Skeletal muscle tissue (tissue), 4 donors: ENCODE measurements around the gene CADM3. TPM values are rescaled to one million over a fixed set of nuclear protein-coding genes. Genes with fewer than 3 reads are reported as not detected.

Source experiments
- H3K27ac ChIP-seq: one replicate; pipeline ENCODE4 v1.7.0; 2013; ENCODE audit warnings: mild to moderate bottlenecking, low read depth, low read length, inconsistent platforms
- H3K27me3 ChIP-seq, 3 donors: one replicate each; pipeline ENCODE4 v1.7.0; 2013; ENCODE audit warnings: low read length in 3 of 3; ENCODE audit not compliant: control insufficient read depth in 3 of 3, insufficient read depth in 3 of 3
- H3K36me3 ChIP-seq, 3 donors: one replicate each; pipeline ENCODE4 v1.7.0; 2013; ENCODE audit warnings: low read length in 3 of 3; ENCODE audit not compliant: control insufficient read depth in 3 of 3, insufficient read depth in 3 of 3
- H3K4me1 ChIP-seq, 3 donors: one replicate each; pipeline ENCODE4 v1.7.0; 2013; ENCODE audit warnings: low read length in 3 of 3, mild to moderate bottlenecking in 3 of 3; ENCODE audit not compliant: control insufficient read depth in 3 of 3, insufficient read depth in 3 of 3
- H3K4me3 ChIP-seq, 3 donors: one replicate each; pipeline ENCODE4 v1.7.0; 2013; ENCODE audit warnings: low read length in 3 of 3
- H3K9ac ChIP-seq, 3 donors: one replicate each; pipeline ENCODE4 v1.7.0; 2013; ENCODE audit warnings: low read length in 3 of 3, mild to moderate bottlenecking in 3 of 3, moderate library complexity in 2 of 3, low read depth in 1 of 3
- H3K9me3 ChIP-seq, 3 donors: one replicate each; pipeline ENCODE4 v1.7.0; 2013; ENCODE audit warnings: low read length in 3 of 3; ENCODE audit not compliant: control insufficient read depth in 3 of 3
- total RNA-seq: library from RNA; depleted of rRNA; stranded (reverse); fragments of >200 nt; gene quantifications from one replicate; pipeline ENCODE4 v1.2.3, GENCODE V29; 2014
- donor health status: Osteomylitis.

CADM3 gene
- total RNA-seq, 1 donor from 2014 or later: 0.52 TPM

DNA sequence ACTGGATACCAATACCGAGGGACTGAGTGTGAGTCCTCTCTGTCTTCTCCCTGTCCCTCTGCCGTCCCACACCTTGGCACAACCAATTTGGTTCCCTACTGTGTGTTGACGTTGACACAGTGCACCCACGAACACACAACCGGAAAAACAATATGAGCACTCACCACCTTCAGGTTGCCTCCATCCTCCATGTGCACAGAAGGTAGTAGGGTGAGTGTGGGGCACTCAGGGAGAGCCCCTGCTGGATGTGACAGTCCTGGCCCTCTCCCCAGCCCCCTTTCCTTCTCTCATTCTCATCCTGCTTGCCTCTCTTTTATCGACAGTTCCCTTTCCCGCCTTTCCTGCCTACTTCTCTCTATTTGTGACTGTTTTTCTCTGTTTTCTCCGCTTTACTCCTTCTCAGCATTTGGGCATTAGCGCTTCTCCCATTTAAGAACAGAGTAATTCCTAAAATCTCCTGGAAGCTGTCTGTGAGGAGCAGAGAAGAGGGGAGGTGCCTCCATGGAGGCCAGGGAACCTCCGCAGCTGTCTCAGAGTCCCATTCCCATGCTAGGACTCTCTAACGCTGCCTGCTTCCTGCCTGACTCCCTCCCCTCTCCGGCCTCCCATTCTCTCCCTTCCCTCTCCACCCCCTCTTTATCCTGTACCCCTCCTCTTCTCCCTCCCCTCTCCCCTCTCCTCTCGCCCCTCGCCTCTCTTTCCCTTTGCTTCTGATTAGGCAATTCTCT is 16.4 kb downstream of the CADM3 start:
- peaks cover 8 to 19% (median 10%) of the 10 kb centered on the region in 3 donors for H3K27me3 ChIP-seq
- no peak overlapping the region for H3K9ac ChIP-seq
- no peak overlapping the region for H3K27ac ChIP-seq
- no peaks in the 10 kb centered on the region for H3K36me3 ChIP-seq
- H3K9me3 ChIP-seq: no peaks in the 10 kb centered on the region
- H3K4me1 ChIP-seq: peaks cover 0 to 4% (median 2%) of the 10 kb centered on the region in 3 donors
- peak overlapping the region in 1 of 3 donors; percentile 23 for H3K4me3 ChIP-seq

DNA sequence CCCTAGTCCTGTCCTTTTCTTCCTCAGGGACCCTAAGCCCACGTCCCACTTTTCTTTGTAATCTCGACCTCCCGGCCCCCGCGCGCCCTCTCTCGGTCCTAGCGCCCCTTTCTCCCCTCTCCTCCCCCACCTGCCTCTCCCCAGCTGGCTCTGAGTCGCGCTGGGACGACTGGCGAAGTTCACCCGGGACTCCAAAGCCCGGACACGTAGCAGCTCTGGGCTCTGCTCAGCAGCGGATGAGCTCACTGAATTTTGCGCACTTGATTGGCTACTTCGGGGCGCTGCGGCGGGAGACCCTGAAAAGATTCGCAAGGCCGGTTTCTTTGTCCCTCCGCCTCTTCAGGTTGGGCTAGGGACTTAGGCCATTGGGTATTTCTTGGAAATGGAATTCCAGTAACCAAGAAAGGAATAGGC is 17.0 kb downstream of the CADM3 start:
- Histone ChIP-seq H3K9me3 (no peaks in the 10 kb centered on the region), H3K4me1 (peaks cover 0 to 4% (median 2%) of the 10 kb centered on the region in 3 donors), H3K27me3 (peaks cover 8 to 19% (median 10%) of the 10 kb centered on the region in 3 donors), H3K4me3 (peak overlapping the region in 2 of 3 donors; percentile 23 to 38), H3K9ac (peak overlapping the region in 1 of 3 donors; percentile 27), H3K36me3 (no peaks in the 10 kb centered on the region), H3K27ac (no peak overlapping the region)

GRCh38 chr1:159190441-159190840 is 19.0 kb downstream of the CADM3 start:
- Histone ChIP-seq H3K27me3 (peaks cover 8 to 19% (median 10%) of the 10 kb centered on the region in 3 donors), H3K4me3 (no peak overlapping the region), H3K9ac (no peak overlapping the region), H3K27ac (no peak overlapping the region), H3K36me3 (no peaks in the 10 kb centered on the region), H3K4me1 (peaks cover 0 to 4% (median 2%) of the 10 kb centered on the region in 3 donors), H3K9me3 (no peaks in the 10 kb centered on the region)

GRCh38 chr1:159196543-159196942 is 25.1 kb downstream of the CADM3 start:
- Histone ChIP-seq H3K4me1 (peaks cover 0 to 3% (median 0%) of the 10 kb centered on the region in 3 donors), H3K9me3 (no peaks in the 10 kb centered on the region), H3K4me3 (no peak overlapping the region), H3K9ac (no peak overlapping the region), H3K27ac (no peak overlapping the region), H3K36me3 (no peaks in the 10 kb centered on the region), H3K27me3 (peaks cover 0 to 3% (median 1%) of the 10 kb centered on the region in 3 donors)

GRCh38 chr1:159197561-159198557 is 26.4 kb downstream of the CADM3 start:
- Histone ChIP-seq H3K4me3 (no peak overlapping the region), H3K4me1 (peaks cover 0 to 3% (median 0%) of the 10 kb centered on the region in 3 donors), H3K9me3 (no peaks in the 10 kb centered on the region), H3K27ac (no peak overlapping the region), H3K9ac (no peak overlapping the region), H3K27me3 (peaks cover 0 to 13% (median 0%) of the 10 kb centered on the region in 3 donors), H3K36me3 (no peaks in the 10 kb centered on the region)

- no peak overlapping the region for H3K27ac ChIP-seq
- H3K4me3 ChIP-seq: peak overlapping the region in 1 of 3 donors; percentile 22
- peaks cover 0 to 3% (median 0%) of the 10 kb centered on the region in 3 donors for H3K4me1 ChIP-seq
- peaks cover 0 to 13% (median 10%) of the 10 kb centered on the region in 3 donors for H3K27me3 ChIP-seq
- H3K36me3 ChIP-seq: no peaks in the 10 kb centered on the region
- no peak overlapping the region for H3K9ac ChIP-seq
- no peaks in the 10 kb centered on the region for H3K9me3 ChIP-seq
These were observed 28.5 kb downstream of the CADM3 start for GRCh38 chr1:159199901-159200300.

- peaks cover 2 to 19% (median 18%) of the 10 kb centered on the region in 3 donors for H3K27me3 ChIP-seq
- no peak overlapping the region for H3K4me3 ChIP-seq
- H3K36me3 ChIP-seq: no peaks in the 10 kb centered on the region
- H3K4me1 ChIP-seq: peaks cover 0 to 3% (median 0%) of the 10 kb centered on the region in 3 donors
- no peak overlapping the region for H3K27ac ChIP-seq
- H3K9me3 ChIP-seq: no peaks in the 10 kb centered on the region
- no peak overlapping the region for H3K9ac ChIP-seq
These were observed 29.4 kb downstream of the CADM3 start for GRCh38 chr1:159200769-159201168.

DNA sequence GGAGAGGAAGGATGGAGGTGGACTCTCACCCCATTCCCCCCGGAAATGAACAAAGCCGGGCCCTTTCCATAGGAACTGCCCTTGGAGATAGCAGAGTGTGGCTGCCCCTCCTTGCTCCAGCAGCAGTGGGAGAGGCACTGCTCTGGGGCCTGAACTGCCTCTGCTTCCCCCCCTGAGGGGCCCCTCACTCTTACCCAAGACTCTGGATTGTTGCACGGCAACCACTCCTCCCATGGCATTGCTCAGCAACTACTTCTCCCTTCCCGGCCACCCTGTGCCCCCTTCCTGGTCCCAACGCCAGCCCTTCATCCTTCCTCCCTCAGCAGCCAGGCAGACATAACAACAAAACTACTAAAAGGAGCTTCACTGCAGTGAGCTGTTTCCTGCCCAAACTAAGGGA is 30.2 kb downstream of the CADM3 start:
- H3K4me3 ChIP-seq: no peak overlapping the region
- peaks cover 11 to 24% (median 23%) of the 10 kb centered on the region in 3 donors for H3K27me3 ChIP-seq
- peak overlapping the region; percentile 9 for H3K27ac ChIP-seq
- H3K9me3 ChIP-seq: no peaks in the 10 kb centered on the region
- H3K4me1 ChIP-seq: peaks cover 0 to 3% (median 0%) of the 10 kb centered on the region in 3 donors
- H3K9ac ChIP-seq: peak overlapping the region in 1 of 3 donors; percentile 30
- H3K36me3 ChIP-seq: no peaks in the 10 kb centered on the region

DNA sequence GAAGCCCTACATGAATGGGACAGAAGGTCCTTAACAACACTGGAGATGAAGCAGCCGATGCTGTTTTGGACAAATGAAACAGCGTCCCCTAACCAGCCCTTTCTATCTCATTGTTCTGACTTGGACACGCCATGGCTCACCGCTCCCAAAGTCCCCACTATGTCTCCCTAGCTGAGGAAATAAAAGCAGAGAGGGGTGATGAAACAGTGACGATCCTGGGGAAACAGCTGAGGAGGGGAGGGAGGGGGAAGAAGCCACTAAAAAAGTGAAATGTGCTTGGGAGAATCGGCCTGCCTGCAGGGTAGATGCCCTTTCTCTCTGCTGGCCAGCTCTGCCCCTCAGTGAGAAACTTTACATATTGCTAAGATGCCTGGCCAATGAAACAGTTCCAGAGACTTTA is 32.2 kb downstream of the CADM3 start:
- Histone ChIP-seq H3K4me3 (no peak overlapping the region), H3K9ac (no peak overlapping the region), H3K27me3 (peaks cover 22 to 40% (median 31%) of the 10 kb centered on the region in 3 donors), H3K27ac (peak overlapping the region; percentile 51), H3K4me1 (no peaks in the 10 kb centered on the region), H3K9me3 (no peaks in the 10 kb centered on the region), H3K36me3 (no peaks in the 10 kb centered on the region)
